CD14-positive monocyte (primary cell): Measurements from ENCODE around the gene ZSWIM5. TPM values are rescaled to one million over a fixed set of nuclear protein-coding genes. Genes with fewer than 3 reads are reported as not detected.

Source experiments
- DNase-seq, 3 donors: peaks; one replicate each; pipeline ENCODE4 v3.0.0-alpha.2; 2011 to 2022
- H2AFZ ChIP-seq: 2 replicates; pipeline ENCODE4 v1.6.0; 2012; ENCODE audit warnings: mild to moderate bottlenecking, low read depth, low read length, inconsistent platforms; ENCODE audit not compliant: insufficient read depth, poor library complexity, severe bottlenecking
- H3K27ac ChIP-seq, 2 donors: 1 replicate in 1 of 2; 2 replicates in 1 of 2; pipeline ENCODE4 v1.5.1; 2012 to 2013; ENCODE audit warnings: low read length in 2 of 2, control low read depth in 1 of 2, inconsistent platforms in 1 of 2, low read depth in 1 of 2, mild to moderate bottlenecking in 1 of 2
- H3K27me3 ChIP-seq, 2 donors: one replicate each; pipeline versions ENCODE4 v1.6.0 to v1.6.1; 2011 to 2013; ENCODE audit warnings: low read length in 2 of 2; ENCODE audit not compliant: control insufficient read depth in 2 of 2, insufficient read depth in 2 of 2
- H3K36me3 ChIP-seq, 2 donors: replicated peaks in 1 of 2; 1 replicate in 1 of 2; 2 replicates in 1 of 2; pipeline versions ENCODE4 v1.5.1 to v1.6.1; 2012 to 2013; ENCODE audit warnings: low read length in 2 of 2, control low read depth in 1 of 2, inconsistent platforms in 1 of 2, mild to moderate bottlenecking in 1 of 2; ENCODE audit not compliant: insufficient read depth in 2 of 2, control insufficient read depth in 1 of 2
- H3K4me1 ChIP-seq, 2 donors: 1 replicate in 1 of 2; 2 replicates in 1 of 2; pipeline versions ENCODE4 v1.5.1 to v1.6.1; 2012 to 2013; ENCODE audit warnings: low read length in 2 of 2, control low read depth in 1 of 2, inconsistent platforms in 1 of 2, mild to moderate bottlenecking in 1 of 2, moderate library complexity in 1 of 2; ENCODE audit not compliant: insufficient read depth in 2 of 2, control insufficient read depth in 1 of 2
- H3K4me2 ChIP-seq: replicated peaks from 2 replicates; pipeline ENCODE3; 2012; ENCODE audit warnings: low read length, moderate library complexity, mild to moderate bottlenecking; ENCODE audit not compliant: poor library complexity, severe bottlenecking; ENCODE audit errors: extremely low read depth
- H3K4me3 ChIP-seq, 3 experiments: fragments of 200-600 bp in 1 of 3; sonication (generic) in 1 of 3; replicated peaks in 1 of 3; 1 replicate in 2 of 3; 2 replicates in 1 of 3; pipeline ENCODE4 v1.5.1; 2011 to 2013; ENCODE audit warnings: low read length in 3 of 3, mild to moderate bottlenecking in 3 of 3, control low read depth in 2 of 3, low read depth in 2 of 3, inconsistent platforms in 1 of 3, moderate library complexity in 1 of 3
- H3K79me2 ChIP-seq: 2 replicates; pipeline ENCODE4 v1.6.0; 2012; ENCODE audit warnings: mild to moderate bottlenecking, control low read depth, inconsistent platforms, low read length, moderate library complexity; ENCODE audit not compliant: insufficient read depth
- H3K9ac ChIP-seq: 2 replicates; pipeline ENCODE4 v1.6.0; 2017; ENCODE audit warnings: low read length, mild to moderate bottlenecking; ENCODE audit not compliant: insufficient read depth, poor library complexity, severe bottlenecking
- H3K9me3 ChIP-seq, 2 donors: replicated peaks in 1 of 2; 1 replicate in 1 of 2; 2 replicates in 1 of 2; pipeline versions ENCODE4 v1.5.1 to v1.6.1; 2012 to 2013; ENCODE audit warnings: low read length in 2 of 2, control low read depth in 1 of 2; ENCODE audit not compliant: control insufficient read depth in 1 of 2, insufficient read depth in 1 of 2
- H4K20me1 ChIP-seq: 2 replicates; pipeline ENCODE4 v1.6.0; 2012; ENCODE audit warnings: mild to moderate bottlenecking, low read length, control low read depth, moderate library complexity; ENCODE audit not compliant: insufficient read depth
- H3K27ac Mint-ChIP-seq, 7 donors: one replicate each; pipeline ENCODE4 v1.8.0; 2020; ENCODE audit warnings: mild to moderate bottlenecking in 7 of 7, mixed read lengths in 7 of 7, moderate library complexity in 6 of 7, inconsistent platforms in 2 of 7
- H3K27me3 Mint-ChIP-seq, 3 donors: one replicate each; pipeline ENCODE4 v1.8.0; 2021 to 2022; ENCODE audit warnings: low read depth in 3 of 3, mild to moderate bottlenecking in 3 of 3, mixed read lengths in 3 of 3, moderate library complexity in 3 of 3, inconsistent platforms in 1 of 3
- H3K36me3 Mint-ChIP-seq, 2 donors: one replicate each; pipeline ENCODE4 v1.8.0; 2020; ENCODE audit warnings: mixed read lengths in 2 of 2, inconsistent platforms in 1 of 2, mild to moderate bottlenecking in 1 of 2
- H3K4me1 Mint-ChIP-seq: one replicate; pipeline ENCODE4 v1.8.0; 2020; ENCODE audit warnings: mild to moderate bottlenecking, mixed read lengths
- H3K4me3 Mint-ChIP-seq, 2 donors: one replicate each; pipeline ENCODE4 v1.8.0; 2020; ENCODE audit warnings: mild to moderate bottlenecking in 2 of 2, mixed read lengths in 2 of 2, moderate library complexity in 1 of 2
- H3K9me3 Mint-ChIP-seq, 7 donors: one replicate each; pipeline ENCODE4 v1.8.0; 2020 to 2022; ENCODE audit warnings: mixed read lengths in 7 of 7, mild to moderate bottlenecking in 6 of 7, moderate library complexity in 6 of 7, inconsistent platforms in 2 of 7
- CTCF ChIP-seq: fragments of 200-600 bp; IDR thresholded peaks from one replicate; pipeline ENCODE4 v1.8.0; 2022; ENCODE audit warnings: antibody characterized with exemption, mild to moderate bottlenecking
- WGBS: methylation state at CpG from one replicate; pipeline ENCODE4 v1.1.5; 2013; ENCODE audit warnings: missing lambda C conversion rate; ENCODE audit not compliant: insufficient coverage; 5-methylcytosine and 5-hydroxymethylcytosine counted together
- intact Hi-C, 2 donors: fragments of 100-400 bp; cut with micrococcal nuclease; formaldehyde crosslinking; loops; one replicate each; pipeline versions ENCODE4 v1.15.0 to v1.15.1; 2023
- polyA plus RNA-seq, 3 donors: library from polyadenylated mRNA; depleted of rRNA in 1 of 3; unstranded in 2 of 3; stranded (reverse) in 1 of 3; fragments of 300-500 nt in 2 of 3; fragments of >200 nt in 1 of 3; fragmentation: Illumina TruSeq in 2 of 3; gene quantifications; 1 replicate in 2 of 3; 2 replicates in 1 of 3; pipeline ENCODE4 v1.2.3, GENCODE V29; 2012 to 2021

ZSWIM5 gene
- polyA plus RNA-seq, 3 donors, result not detected

GRCh38 chr1:45038240-45038639 lies 168.2 kb downstream of the ZSWIM5 start:
- Histone ChIP-seq H3K9ac (no peak overlapping the region), H3K79me2 (no peaks in the 10 kb centered on the region), H3K9me3 (no peaks in the 10 kb centered on the region), H3K4me3 (no peak overlapping the region), H3K4me1 (no peaks in the 10 kb centered on the region), H3K27ac (no peak overlapping the region), H3K4me2 (no peak overlapping the region), H4K20me1 (no peaks in the 10 kb centered on the region), H3K27me3 (no peaks in the 10 kb centered on the region), H3K36me3 (no peaks in the 10 kb centered on the region), H2AFZ (no peak overlapping the region)
- Mint-ChIP-seq H3K27ac (peak overlapping the region in 1 of 7 donors; percentile 57), H3K4me3 (no peak overlapping the region), H3K27me3 (no peaks in the 10 kb centered on the region), H3K9me3 (no peaks in the 10 kb centered on the region), H3K36me3 (no peaks in the 10 kb centered on the region), H3K4me1 (peaks cover 3% of the 10 kb centered on the region)
- intact Hi-C loops, result no loop called here
- WGBS, result no CpG with 5 or more reads among the region's 2 CpGs
- DNase-seq, result no peak
- TF ChIP-seq CTCF, result no peak

- Histone ChIP-seq H3K9me3 (no peaks in the 10 kb centered on the region), H3K4me3 (no peak overlapping the region), H4K20me1 (no peaks in the 10 kb centered on the region), H3K27me3 (no peaks in the 10 kb centered on the region), H3K79me2 (no peaks in the 10 kb centered on the region), H3K4me1 (no peaks in the 10 kb centered on the region), H3K4me2 (no peak overlapping the region), H3K9ac (no peak overlapping the region), H3K36me3 (no peaks in the 10 kb centered on the region), H2AFZ (peak overlapping the region; percentile 12), H3K27ac (no peak overlapping the region)
- no peaks in the 10 kb centered on the region for H3K9me3 Mint-ChIP-seq
- no peak overlapping the region for H3K4me3 Mint-ChIP-seq
- no peaks in the 10 kb centered on the region for H3K36me3 Mint-ChIP-seq
- intact Hi-C loops, result no loop called here
- no peak overlapping the region for H3K27ac Mint-ChIP-seq
- no peak for TF ChIP-seq CTCF
- DNase-seq, result no peak
- H3K27me3 Mint-ChIP-seq, result no peaks in the 10 kb centered on the region
- peaks cover 3% of the 10 kb centered on the region for H3K4me1 Mint-ChIP-seq
Observed at GRCh38 chr1:45037456-45037855, 168.9 kb downstream of the ZSWIM5 start.
